ENCODE data around the gene IDH2. TPM values are rescaled to one million over a fixed set of nuclear protein-coding genes. Genes with fewer than 3 reads are reported as not detected.

IDH2 gene
- polyA plus RNA-seq, 1 experiment: 84.2 TPM

DNA sequence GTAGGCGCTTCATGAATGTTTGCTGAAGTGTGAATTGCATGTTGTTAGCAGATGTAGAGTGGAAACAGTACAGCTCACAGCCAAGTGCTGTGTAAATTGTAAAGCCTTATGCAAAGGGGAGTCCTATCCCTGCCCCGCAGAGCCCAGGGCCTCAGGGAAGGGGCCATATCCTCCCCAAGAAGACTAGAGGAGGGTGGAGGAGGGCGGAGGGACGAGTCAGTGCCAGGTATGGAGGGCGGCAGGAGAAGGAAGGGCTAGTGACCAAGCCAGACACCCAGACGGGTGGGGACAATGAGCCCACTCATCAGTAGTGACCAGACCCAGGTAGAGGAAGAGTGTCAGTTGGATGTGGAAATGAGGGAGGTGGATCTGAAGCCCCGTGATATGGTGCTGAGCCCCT is 56.0 kb downstream of the IDH2 start:
- POLR2A ChIA-PET: interaction anchor here (0.6 kb wide), 1 partner anchor 124 kb away, joined by 5 read pairs; no protein-coding TSS in a partner anchor
- TF ChIP-seq, protein P1, sequence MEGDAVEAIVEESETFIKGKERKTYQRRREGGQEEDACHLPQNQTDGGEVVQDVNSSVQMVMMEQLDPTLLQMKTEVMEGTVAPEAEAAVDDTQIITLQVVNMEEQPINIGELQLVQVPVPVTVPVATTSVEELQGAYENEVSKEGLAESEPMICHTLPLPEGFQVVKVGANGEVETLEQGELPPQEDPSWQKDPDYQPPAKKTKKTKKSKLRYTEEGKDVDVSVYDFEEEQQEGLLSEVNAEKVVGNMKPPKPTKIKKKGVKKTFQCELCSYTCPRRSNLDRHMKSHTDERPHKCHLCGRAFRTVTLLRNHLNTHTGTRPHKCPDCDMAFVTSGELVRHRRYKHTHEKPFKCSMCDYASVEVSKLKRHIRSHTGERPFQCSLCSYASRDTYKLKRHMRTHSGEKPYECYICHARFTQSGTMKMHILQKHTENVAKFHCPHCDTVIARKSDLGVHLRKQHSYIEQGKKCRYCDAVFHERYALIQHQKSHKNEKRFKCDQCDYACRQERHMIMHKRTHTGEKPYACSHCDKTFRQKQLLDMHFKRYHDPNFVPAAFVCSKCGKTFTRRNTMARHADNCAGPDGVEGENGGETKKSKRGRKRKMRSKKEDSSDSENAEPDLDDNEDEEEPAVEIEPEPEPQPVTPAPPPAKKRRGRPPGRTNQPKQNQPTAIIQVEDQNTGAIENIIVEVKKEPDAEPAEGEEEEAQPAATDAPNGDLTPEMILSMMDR (IDR thresholded peaks at IDR 0.05; ENCODE audit: low read depth, low read length): no peak
- H3K4me3 ChIP-seq (ENCODE audit: low read depth, low read length): no peak overlapping the region
- DNase-seq (ENCODE audit: low read depth, low spot score): no peak
- no peaks in the 10 kb centered on the region for H3K27me3 ChIP-seq (ENCODE audit: control insufficient read depth, insufficient read depth, low read length)
- CTCF ChIA-PET: interaction anchor here (1.3 kb wide), 1 partner anchor 158 kb away, joined by 3 read pairs; no protein-coding TSS in a partner anchor
- H3K9me3 ChIP-seq (ENCODE audit: control insufficient read depth, insufficient read depth, low read length): no peaks in the 10 kb centered on the region
- H3K27ac ChIP-seq (ENCODE audit: low read depth, low read length): no peak overlapping the region

DNA sequence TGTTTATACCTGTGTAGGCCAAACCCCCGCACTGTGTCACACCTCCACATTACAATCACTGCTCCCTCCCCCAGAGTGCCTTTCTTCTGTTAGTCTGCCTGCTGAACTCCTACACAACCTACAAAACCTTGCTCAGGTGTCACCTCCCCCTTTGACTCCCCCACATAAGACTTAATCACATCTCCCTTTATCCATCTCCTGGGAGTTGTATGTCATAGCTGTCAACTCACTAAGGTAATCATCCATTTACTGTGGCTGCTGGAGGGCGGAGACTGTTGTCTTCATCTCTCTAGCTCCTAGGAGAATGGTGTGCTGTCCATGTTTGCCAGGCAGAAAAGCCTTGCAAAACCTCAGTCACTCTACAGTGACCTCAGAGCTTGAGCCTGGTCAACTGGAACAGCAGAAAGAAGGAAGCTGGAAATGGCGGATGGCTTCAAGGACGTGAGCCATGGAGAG is 57.3 kb downstream of the IDH2 start:
- H3K9me3 ChIP-seq (ENCODE audit: control insufficient read depth, insufficient read depth, low read length): no peaks in the 10 kb centered on the region
- H3K4me3 ChIP-seq (ENCODE audit: low read depth, low read length): no peak overlapping the region
- ChIA-PET CTCF (interaction anchor here (0.7 to 1.3 kb wide), 2 partner anchors 27 to 157 kb away, joined by 3 read pairs; no protein-coding TSS in a partner anchor), POLR2A (no interaction called here)
- H3K27ac ChIP-seq (ENCODE audit: low read depth, low read length): no peak overlapping the region
- no peak for DNase-seq (ENCODE audit: low read depth, low spot score)
- H3K27me3 ChIP-seq (ENCODE audit: control insufficient read depth, insufficient read depth, low read length): no peaks in the 10 kb centered on the region
- TF ChIP-seq, protein P1 (IDR thresholded peaks at IDR 0.05; ENCODE audit: low read depth, low read length): no peak

DNA sequence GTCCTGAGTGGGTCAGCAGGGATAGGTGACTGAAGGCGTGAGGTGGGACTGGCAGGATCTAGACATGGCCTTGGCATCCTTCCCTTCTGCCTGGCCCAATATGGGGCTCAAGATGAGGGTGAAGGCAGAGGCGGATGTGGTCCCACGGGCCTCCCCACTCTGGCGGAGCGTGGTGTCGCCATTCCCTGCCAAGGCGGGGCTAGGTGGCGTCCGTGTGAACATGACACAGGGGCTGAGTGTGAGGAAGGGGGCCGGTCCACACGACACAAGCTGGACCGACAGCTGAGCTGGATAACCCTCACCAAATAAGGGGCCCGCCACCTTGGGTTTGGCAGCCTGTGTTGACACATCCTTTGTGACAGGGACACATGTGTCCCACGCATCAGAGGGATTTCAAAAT is 58.1 kb downstream of the IDH2 start:
- ChIA-PET CTCF (no interaction called here), POLR2A (no interaction called here)
- Histone ChIP-seq H3K9me3 (ENCODE audit: control insufficient read depth, insufficient read depth, low read length) (no peaks in the 10 kb centered on the region), H3K27me3 (ENCODE audit: control insufficient read depth, insufficient read depth, low read length) (no peaks in the 10 kb centered on the region), H3K4me3 (ENCODE audit: low read depth, low read length) (no peak overlapping the region), H3K27ac (ENCODE audit: low read depth, low read length) (no peak overlapping the region)
- no peak for DNase-seq (ENCODE audit: low read depth, low spot score)
- TF ChIP-seq, protein P1 (IDR thresholded peaks at IDR 0.05; ENCODE audit: low read depth, low read length): no peak

DNA sequence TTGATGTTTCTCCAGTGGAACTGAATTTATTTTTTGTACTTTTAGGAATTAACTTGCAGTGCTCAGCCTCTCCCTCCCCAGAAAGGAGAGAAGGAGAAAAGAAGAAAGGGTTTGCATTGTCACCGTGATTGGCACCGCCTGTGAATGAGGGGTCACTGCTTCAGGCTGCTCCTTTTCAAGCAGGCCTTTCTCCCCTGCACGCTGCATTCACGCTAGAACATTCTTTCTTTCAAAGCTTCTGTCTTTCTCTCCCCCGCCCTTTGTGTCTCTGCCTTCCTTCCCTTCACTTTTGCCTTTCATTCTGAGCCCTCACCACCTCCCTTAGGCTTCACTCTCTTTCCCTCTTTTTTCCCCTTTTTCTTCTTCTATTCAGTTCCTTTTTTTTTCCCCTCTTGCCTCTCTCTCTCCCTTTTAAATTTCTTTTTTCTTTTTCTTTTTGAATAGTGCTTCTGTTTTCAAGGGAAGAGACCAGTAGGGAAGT is 58.7 kb downstream of the IDH2 start:
- Histone ChIP-seq H3K9me3 (ENCODE audit: control insufficient read depth, insufficient read depth, low read length) (no peaks in the 10 kb centered on the region), H3K27me3 (ENCODE audit: control insufficient read depth, insufficient read depth, low read length) (no peaks in the 10 kb centered on the region), H3K4me3 (ENCODE audit: low read depth, low read length) (no peak overlapping the region), H3K27ac (ENCODE audit: low read depth, low read length) (no peak overlapping the region)
- TF ChIP-seq, protein P1 (IDR thresholded peaks at IDR 0.05; ENCODE audit: low read depth, low read length): no peak
- ChIA-PET CTCF (no interaction called here), POLR2A (no interaction called here)
- no peak for DNase-seq (ENCODE audit: low read depth, low spot score)

DNA sequence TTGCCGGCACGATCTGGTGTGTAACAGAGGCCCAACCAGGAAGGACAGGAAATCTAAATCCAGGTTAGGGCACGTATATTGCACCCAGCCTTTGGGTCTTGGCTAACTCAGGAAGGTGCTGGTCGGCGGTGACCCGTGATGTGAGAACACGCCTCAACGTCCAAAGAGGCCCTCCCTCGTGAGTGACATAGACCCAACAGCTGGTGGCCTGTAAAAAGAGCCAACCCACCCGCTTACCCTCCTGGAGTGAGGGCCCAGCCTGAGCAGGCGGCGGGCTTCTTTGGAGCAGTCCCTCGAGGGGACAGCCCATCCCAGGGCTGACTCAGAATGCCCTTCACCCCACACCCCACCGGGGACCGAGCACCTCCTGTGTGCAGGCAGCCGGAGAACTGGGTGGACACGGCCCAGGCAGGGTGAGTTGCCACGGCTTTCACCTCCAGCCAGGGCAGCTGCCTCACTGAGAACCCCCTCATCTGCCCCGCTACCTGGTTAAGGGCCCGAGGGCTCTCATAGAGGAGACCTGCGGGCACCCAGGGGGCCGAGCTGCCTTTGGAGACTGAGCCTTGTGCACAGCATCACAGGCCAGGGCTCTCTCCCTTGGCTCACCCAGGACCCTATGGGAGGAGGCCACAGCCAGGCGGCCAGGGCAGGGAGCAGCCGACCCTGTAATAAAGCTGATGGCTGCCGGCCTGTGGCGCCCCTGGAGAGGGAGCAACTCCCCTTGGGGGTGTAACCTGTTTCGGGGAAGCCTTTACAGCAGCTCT is 59.3 kb downstream of the IDH2 start:
- ChIA-PET CTCF (no interaction called here), POLR2A (no interaction called here)
- TF ChIP-seq, protein P1 (IDR thresholded peaks at IDR 0.05; ENCODE audit: low read depth, low read length): no peak
- Histone ChIP-seq H3K4me3 (ENCODE audit: low read depth, low read length) (no peak overlapping the region), H3K9me3 (ENCODE audit: control insufficient read depth, insufficient read depth, low read length) (no peaks in the 10 kb centered on the region), H3K27ac (ENCODE audit: low read depth, low read length) (no peak overlapping the region), H3K27me3 (ENCODE audit: control insufficient read depth, insufficient read depth, low read length) (no peaks in the 10 kb centered on the region)
- no peak for DNase-seq (ENCODE audit: low read depth, low spot score)

All from AG04450 (cell line).